AG04450 (cell line): ENCODE measurements around the gene LMO4. TPM values are rescaled to one million over a fixed set of nuclear protein-coding genes. Genes with fewer than 3 reads are reported as not detected.

Experiments
- CTCF ChIA-PET: fragments of 300-600, 350-600 bp; formaldehyde crosslinking; extraction: SDS; loops from one replicate; lab custom pipeline; 2022; ENCODE audit warnings: antibody characterized with exemption, inconsistent platforms; lab: Charles Lee
- POLR2A ChIA-PET: fragments of 350-600 bp; formaldehyde crosslinking; extraction: SDS; loops from one replicate; lab custom pipeline; 2021; ENCODE audit warnings: antibody characterized with exemption, inconsistent platforms; lab: Yijun Ruan, JAX
- DNase-seq: peaks from one replicate; pipeline ENCODE4 v3.0.0-alpha.2; 2011; ENCODE audit warnings: low read depth, low spot score
- H3K27ac ChIP-seq: one replicate; pipeline ENCODE4 v1.5.1; 2012; ENCODE audit warnings: low read depth, low read length, control low read depth
- H3K27me3 ChIP-seq: one replicate; pipeline ENCODE4 v1.6.0; 2012; ENCODE audit warnings: low read length; ENCODE audit not compliant: control insufficient read depth, insufficient read depth
- H3K4me3 ChIP-seq: 2 replicates; pipeline ENCODE4 v1.5.1; 2011; ENCODE audit warnings: mild to moderate bottlenecking, low read depth, low read length, control low read depth
- H3K9me3 ChIP-seq: 2 replicates; pipeline ENCODE4 v1.5.1; 2012; ENCODE audit warnings: low read length; ENCODE audit not compliant: control insufficient read depth, insufficient read depth
- CTCF ChIP-seq: IDR thresholded peaks from 2 replicates; pipeline ENCODE4 v1.5.1; 2011; ENCODE audit warnings: low read depth, low read length, control low read depth, inconsistent platforms
- polyA plus RNA-seq: library from polyadenylated mRNA; depleted of rRNA; stranded (reverse); fragments of >200 nt; gene quantifications from 2 replicates; pipeline ENCODE4 v1.2.3, GENCODE V29; 2011

LMO4 gene
- polyA plus RNA-seq, 1 experiment = 138 TPM

- no peak for TF ChIP-seq CTCF
- no peaks in the 10 kb centered on the region for H3K27me3 ChIP-seq
- no peak overlapping the region for H3K4me3 ChIP-seq
- no peaks in the 10 kb centered on the region; the same call in 1 of the 2 replicates for H3K9me3 ChIP-seq
- ChIA-PET POLR2A (no interaction called here), CTCF (no interaction called here)
- DNase-seq = no peak
- H3K27ac ChIP-seq = no peak overlapping the region
Measured at GRCh38 chr1:87392248-87393192, 63.8 kb downstream of the LMO4 start.

GRCh38 chr1:87393445-87394085, 64.9 kb downstream of the LMO4 start:
- Histone ChIP-seq H3K27me3 (no peaks in the 10 kb centered on the region), H3K4me3 (no peak overlapping the region), H3K9me3 (no peaks in the 10 kb centered on the region; the same call in 1 of the 2 replicates), H3K27ac (no peak overlapping the region)
- ChIA-PET POLR2A (no interaction called here), CTCF (no interaction called here)
- no peak for DNase-seq
- no peak for TF ChIP-seq CTCF

- ChIA-PET CTCF (interaction anchor here (0.7 to 1.1 kb wide), 2 partner anchors 68 to 269 kb away, joined by 3 read pairs; no protein-coding TSS in a partner anchor), POLR2A (interaction anchor here (0.6 kb wide), 1 partner anchor 748 kb away, joined by 4 read pairs; no protein-coding TSS in a partner anchor)
- Histone ChIP-seq H3K27ac (no peak overlapping the region), H3K9me3 (no peaks in the 10 kb centered on the region; the same call in 1 of the 2 replicates), H3K27me3 (no peaks in the 10 kb centered on the region), H3K4me3 (no peak overlapping the region)
- TF ChIP-seq CTCF = no peak
- DNase-seq = no peak
Measured at GRCh38 chr1:87394513-87394912, 65.8 kb downstream of the LMO4 start.

- no peak for TF ChIP-seq CTCF
- Histone ChIP-seq H3K27ac (no peak overlapping the region), H3K9me3 (no peaks in the 10 kb centered on the region; the same call in 1 of the 2 replicates), H3K4me3 (no peak overlapping the region), H3K27me3 (no peaks in the 10 kb centered on the region)
- POLR2A ChIA-PET = interaction anchor here (0.6 kb wide), 1 partner anchor 747 kb away, joined by 4 read pairs; no protein-coding TSS in a partner anchor
- no peak for DNase-seq
- CTCF ChIA-PET = interaction anchor here (0.7 to 1.1 kb wide), 2 partner anchors 69 to 269 kb away, joined by 3 read pairs; no protein-coding TSS in a partner anchor
Measured at GRCh38 chr1:87394982-87395381, 66.3 kb downstream of the LMO4 start.
